ENCODE data around the gene BAIAP2. TPM values are rescaled to one million over a fixed set of nuclear protein-coding genes. Genes with fewer than 3 reads are reported as not detected.

The BAIAP2 gene
- total and polyA plus RNA-seq, 2 of the 13 experiments (the other 11 are each of a cell fraction or from before 2014, with no cell fraction given), result 22.5 to 24.0 TPM

DNA sequence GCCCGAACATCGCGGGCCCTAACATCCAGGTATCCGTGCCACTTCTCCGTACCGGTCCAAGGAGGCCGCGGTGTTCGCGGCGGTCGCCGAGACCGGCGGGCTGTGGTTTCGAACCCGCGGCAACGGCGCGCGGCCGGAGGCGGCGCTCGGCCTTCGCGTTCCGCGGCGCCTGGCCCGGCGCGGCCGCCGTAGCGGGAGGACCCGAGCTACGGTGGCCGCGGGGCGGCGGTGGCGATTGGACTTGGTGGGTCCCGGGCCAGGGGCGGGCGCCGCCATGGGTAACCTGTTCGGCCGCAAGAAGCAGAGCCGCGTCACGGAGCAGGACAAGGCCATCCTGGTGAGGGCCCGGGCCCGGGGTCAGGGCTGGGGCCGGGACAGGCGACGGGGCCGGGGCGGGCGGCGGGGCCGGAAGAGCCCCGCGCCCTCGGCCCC is 43.3 kb upstream of the BAIAP2 start, which contains the start of gene CHMP6 (continued):
- peak; percentile 53; the same call in 1 of the 2 replicates for TF ChIP-seq MAZ (IDR thresholded peaks at IDR 0.05; ENCODE audit: borderline replicate concordance, low read depth, low read length)
- TF ChIP-seq MAZ (CRISPR knock-in tag; IDR thresholded peaks at IDR 0.05; ENCODE audit: low read depth), result no peak
- no peak for TF ChIP-seq YEATS4 (CRISPR knock-in tag; IDR thresholded peaks at IDR 0.05; ENCODE audit: borderline replicate concordance)
- 0 out of 2 replicates have a peak, but pooled peaks have one; percentile 36 for TF ChIP-seq ZNF567 (CRISPR knock-in tag; IDR thresholded peaks at IDR 0.05; ENCODE audit: borderline replicate concordance)
- TF ChIP-seq TGIF2 (CRISPR knock-in tag; IDR thresholded peaks at IDR 0.05), result no peak
- TF ChIP-seq ZNF431 (CRISPR knock-in tag; IDR thresholded peaks at IDR 0.05; ENCODE audit: borderline replicate concordance, low read depth), result 0 out of 2 replicates have a peak, but pooled peaks have one; percentile 57
- peak; percentile 39; the same call in 1 of the 2 replicates for TF ChIP-seq TAF1 (CRISPR knock-in tag; IDR thresholded peaks at IDR 0.05)
- TF ChIP-seq ZFP36 (IDR thresholded peaks at IDR 0.05; ENCODE audit: borderline replicate concordance, low read depth, low read length, partially characterized antibody), result no peak
- no peak; the same call in 1 of the 2 replicates for TF ChIP-seq MYC (CRISPR knock-in tag; IDR thresholded peaks at IDR 0.05; ENCODE audit: borderline replicate concordance)
- TF ChIP-seq ZNF776 (CRISPR knock-in tag; IDR thresholded peaks at IDR 0.05), result peak; percentile 50; the same call in 1 of the 2 replicates
- TF ChIP-seq KDM5A (IDR thresholded peaks at IDR 0.05; ENCODE audit: borderline replicate concordance, low read length), result peak; percentile 90
- TF ChIP-seq ZNF770 (CRISPR knock-in tag; IDR thresholded peaks at IDR 0.05), result peak; percentile 30; the same call in 1 of the 2 replicates
- 0 out of 2 replicates have a peak, but pooled peaks have one; percentile 43 for TF ChIP-seq ZNF547 (CRISPR knock-in tag; IDR thresholded peaks at IDR 0.05)
- peak; percentile 80; the same call in 1 of the 2 replicates for TF ChIP-seq HOXA3 (CRISPR knock-in tag; IDR thresholded peaks at IDR 0.05)
- TF ChIP-seq ZNF275 (CRISPR knock-in tag; IDR thresholded peaks at IDR 0.05; ENCODE audit: borderline replicate concordance), result peak; percentile 10; the same call in 1 of the 2 replicates
- TF ChIP-seq PITX1 (CRISPR knock-in tag; IDR thresholded peaks at IDR 0.05), result no peak
- no peak for TF ChIP-seq MAFG (CRISPR knock-in tag; IDR thresholded peaks at IDR 0.05)
- TF ChIP-seq, protein P1, sequence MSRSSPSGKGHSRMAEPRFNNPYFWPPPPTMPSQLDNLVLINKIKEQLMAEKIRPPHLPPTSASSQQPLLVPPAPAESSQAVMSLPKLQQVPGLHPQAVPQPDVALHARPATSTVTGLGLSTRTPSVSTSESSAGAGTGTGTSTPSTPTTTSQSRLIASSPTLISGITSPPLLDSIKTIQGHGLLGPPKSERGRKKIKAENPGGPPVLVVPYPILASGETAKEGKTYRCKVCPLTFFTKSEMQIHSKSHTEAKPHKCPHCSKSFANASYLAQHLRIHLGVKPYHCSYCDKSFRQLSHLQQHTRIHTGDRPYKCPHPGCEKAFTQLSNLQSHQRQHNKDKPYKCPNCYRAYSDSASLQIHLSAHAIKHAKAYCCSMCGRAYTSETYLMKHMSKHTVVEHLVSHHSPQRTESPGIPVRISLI (CRISPR knock-in tag; IDR thresholded peaks at IDR 0.05; ENCODE audit: borderline replicate concordance), result peak; percentile 7; the same call in 1 of the 2 replicates
- TF ChIP-seq, protein P2, sequence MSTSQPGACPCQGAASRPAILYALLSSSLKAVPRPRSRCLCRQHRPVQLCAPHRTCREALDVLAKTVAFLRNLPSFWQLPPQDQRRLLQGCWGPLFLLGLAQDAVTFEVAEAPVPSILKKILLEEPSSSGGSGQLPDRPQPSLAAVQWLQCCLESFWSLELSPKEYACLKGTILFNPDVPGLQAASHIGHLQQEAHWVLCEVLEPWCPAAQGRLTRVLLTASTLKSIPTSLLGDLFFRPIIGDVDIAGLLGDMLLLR (CRISPR knock-in tag; IDR thresholded peaks at IDR 0.05), result peak; percentile 41; the same call in 1 of the 2 replicates
- TF ChIP-seq ZNF746 (CRISPR knock-in tag; IDR thresholded peaks at IDR 0.05), result peak; percentile 41; the same call in 1 of the 2 replicates
- TF ChIP-seq KAT8 (CRISPR knock-in tag; IDR thresholded peaks at IDR 0.05), result peak; percentile 61; the same call in 1 of the 2 replicates
- TF ChIP-seq FOXA3 (CRISPR knock-in tag; IDR thresholded peaks at IDR 0.05), result peak; percentile 37
- TF ChIP-seq BCL6 (CRISPR knock-in tag; IDR thresholded peaks at IDR 0.05), result 0 out of 2 replicates have a peak, but pooled peaks have one; percentile 4
- TF ChIP-seq NR2F1 (CRISPR knock-in tag; IDR thresholded peaks at IDR 0.05), result no peak
- TF ChIP-seq SP4 (CRISPR knock-in tag; IDR thresholded peaks at IDR 0.05), result peak; percentile 60; the same call in 1 of the 2 replicates
